SU-DHL-6 (cell line): ENCODE data around the gene EPAS1.

Experiments used
- CTCF ChIP-seq: fragments of 200-600 bp; sonication (generic); IDR thresholded peaks from one replicate; pipeline ENCODE4 v1.5.1; 2017; ENCODE audit warnings: antibody characterized with exemption, mild to moderate bottlenecking, low read length, moderate library complexity; ENCODE audit not compliant: insufficient read depth, poor library complexity, severe bottlenecking
- EZH2phosphoT487 ChIP-seq: fragments of 200-600 bp; sonication (generic), shearing (Covaris generic); conservative IDR thresholded peaks from 2 replicates; pipeline ENCODE4 v1.6.1; 2018; ENCODE audit warnings: mild to moderate bottlenecking, antibody characterized with exemption, low read length, moderate library complexity, mixed read lengths

GRCh38 chr2:46430992-46431391 is 133.8 kb downstream of the EPAS1 start:
- TF ChIP-seq CTCF (no peak), EZH2phosphoT487 (no peak)
